H1 (cell line): ENCODE results near the gene TYRP1. TPM values are rescaled to one million over a fixed set of nuclear protein-coding genes. Genes with fewer than 3 reads are reported as not detected.

Experiments used
- CTCF ChIA-PET: fragments of 300-600 bp; sonication (Branson Sonifier 250); formaldehyde crosslinking; loops from one replicate; lab custom pipeline; 2021; ENCODE audit not compliant: partially characterized antibody; lab: Charles Lee
- POLR2A ChIA-PET: fragments of 300-600 bp; sonication (Branson Sonifier 250); formaldehyde crosslinking; loops from one replicate; lab custom pipeline; 2021; ENCODE audit warnings: inconsistent platforms; ENCODE audit not compliant: partially characterized antibody; lab: Charles Lee
- DNase-seq, 2 experiments: peaks; one replicate each; pipeline versions ENCODE4 v3.0.0 to v3.0.0-alpha.2; 2010 to 2022; ENCODE audit warnings: low spot score in 2 of 2, low read depth in 1 of 2, mixed read lengths in 1 of 2
- FAIRE-seq: peaks from 2 replicates; lab custom pipeline; 2011; peaks lifted over from hg19 to GRCh38; lab: Jason Lieb, UNC
- H2AFZ ChIP-seq: 2 replicates; pipeline ENCODE4 v1.8.1; 2012; ENCODE audit warnings: low read length, inconsistent platforms
- H2AK5ac ChIP-seq: 2 replicates; pipeline ENCODE4 v1.6.1; 2013; ENCODE audit warnings: low read depth, low read length
- H2BK120ac ChIP-seq: replicated peaks from 2 replicates; pipeline ENCODE3; 2013; ENCODE audit warnings: low read depth, low read length, inconsistent platforms
- H2BK12ac ChIP-seq: 2 replicates; pipeline ENCODE4 v1.6.1; 2013; ENCODE audit warnings: low read depth, low read length
- H2BK15ac ChIP-seq: 2 replicates; pipeline ENCODE4 v1.6.1; 2013; ENCODE audit warnings: low read length
- H2BK20ac ChIP-seq: 2 replicates; pipeline ENCODE4 v1.6.1; 2013; ENCODE audit warnings: low read length
- H2BK5ac ChIP-seq: 2 replicates; pipeline ENCODE4 v1.6.1; 2013; ENCODE audit warnings: low read depth, low read length
- H3K14ac ChIP-seq: 2 replicates; pipeline ENCODE4 v1.6.1; 2013; ENCODE audit warnings: inconsistent platforms; ENCODE audit not compliant: insufficient read length
- H3K18ac ChIP-seq: 2 replicates; pipeline ENCODE4 v1.6.1; 2013; ENCODE audit warnings: low read length; ENCODE audit errors: extremely low read depth
- H3K23ac ChIP-seq: 2 replicates; pipeline ENCODE4 v1.6.1; 2013; ENCODE audit warnings: inconsistent platforms; ENCODE audit not compliant: insufficient read length
- H3K23me2 ChIP-seq: 2 replicates; pipeline ENCODE4 v1.6.1; 2013; ENCODE audit warnings: low read depth, low read length
- H3K27ac ChIP-seq: 2 replicates; pipeline ENCODE4 v1.6.1; 2011; ENCODE audit warnings: low read depth, low read length, inconsistent platforms
- H3K27me3 ChIP-seq, 4 experiments: replicated peaks in 1 of 4; 1 replicate in 1 of 4; 2 replicates in 3 of 4; pipeline versions ENCODE4 v1.6.1 to v1.8.1; 2011 to 2013; ENCODE audit warnings: low read length in 3 of 4, mild to moderate bottlenecking in 3 of 4, inconsistent platforms in 2 of 4, mixed read lengths in 2 of 4, moderate library complexity in 1 of 4; ENCODE audit not compliant: control insufficient read depth in 3 of 4, insufficient read depth in 3 of 4; ENCODE audit errors: extremely low read depth in 1 of 4
- H3K36me3 ChIP-seq, 4 experiments: 2 replicates each; pipeline versions ENCODE4 v1.6.1 to v1.8.1; 2011 to 2013; ENCODE audit warnings: mild to moderate bottlenecking in 4 of 4, low read length in 3 of 4, moderate library complexity in 2 of 4, control low read depth in 1 of 4, inconsistent platforms in 1 of 4; ENCODE audit not compliant: insufficient read depth in 4 of 4, control insufficient read depth in 2 of 4
- H3K4ac ChIP-seq: replicated peaks from 2 replicates; pipeline ENCODE3; 2013; ENCODE audit warnings: low read length, low read depth, mixed read lengths, inconsistent platforms; ENCODE audit not compliant: insufficient read length
- H3K4me1 ChIP-seq, 4 experiments: replicated peaks in 1 of 4; 1 replicate in 1 of 4; 2 replicates in 3 of 4; pipeline versions ENCODE4 v1.6.1 to v1.8.1; 2011 to 2013; ENCODE audit warnings: low read length in 3 of 4, inconsistent platforms in 2 of 4, mixed read lengths in 1 of 4; ENCODE audit not compliant: insufficient read depth in 4 of 4, control insufficient read depth in 3 of 4
- H3K4me2 ChIP-seq, 2 experiments: 2 replicates each; pipeline versions ENCODE4 v1.6.1 to v1.8.1; 2011 to 2013; ENCODE audit warnings: low read depth in 2 of 2, low read length in 2 of 2, control low read depth in 1 of 2, inconsistent platforms in 1 of 2, mild to moderate bottlenecking in 1 of 2; ENCODE audit not compliant: insufficient read depth in 1 of 2
- H3K4me3 ChIP-seq, 4 experiments: fragments of 200-600, 300-600 bp in 1 of 4; sonication (generic), shearing (Covaris generic), sonication (Bioruptor Twin) in 1 of 4; 2 replicates each; pipeline versions ENCODE4 v1.5.1 to v1.8.1; 2011 to 2016; ENCODE audit warnings: low read length in 4 of 4, low read depth in 3 of 4, control low read depth in 2 of 4, inconsistent platforms in 2 of 4, mild to moderate bottlenecking in 2 of 4, mixed read lengths in 1 of 4, moderate library complexity in 1 of 4; ENCODE audit not compliant: insufficient read depth in 2 of 4; ENCODE audit errors: extremely low read depth in 1 of 4
- H3K56ac ChIP-seq: replicated peaks from 2 replicates; pipeline ENCODE3; 2013; ENCODE audit warnings: low read depth, mild to moderate bottlenecking, mixed read lengths, low read length, inconsistent platforms; ENCODE audit not compliant: insufficient read length
- H3K79me1 ChIP-seq: 2 replicates; pipeline ENCODE4 v1.6.1; 2013; ENCODE audit warnings: low read depth, low read length, control low read depth
- H3K79me2 ChIP-seq, 2 experiments: 2 replicates each; pipeline versions ENCODE4 v1.6.1 to v1.8.1; 2012 to 2013; ENCODE audit warnings: low read length in 2 of 2, mild to moderate bottlenecking in 2 of 2, inconsistent platforms in 1 of 2; ENCODE audit not compliant: insufficient read depth in 2 of 2, control insufficient read depth in 1 of 2
- H3K9ac ChIP-seq, 4 experiments: replicated peaks in 1 of 4; 1 replicate in 1 of 4; 2 replicates in 3 of 4; pipeline versions ENCODE4 v1.6.1 to v1.8.1; 2011 to 2013; ENCODE audit warnings: low read depth in 3 of 4, low read length in 3 of 4, control low read depth in 2 of 4, mild to moderate bottlenecking in 2 of 4, moderate library complexity in 2 of 4, inconsistent platforms in 1 of 4; ENCODE audit errors: extremely low read depth in 1 of 4
- H3K9me3 ChIP-seq, 2 experiments: 2 replicates each; pipeline versions ENCODE4 v1.6.1 to v1.8.1; 2012 to 2013; ENCODE audit warnings: mild to moderate bottlenecking in 2 of 2, moderate library complexity in 2 of 2, control low read depth in 1 of 2, inconsistent platforms in 1 of 2, low read depth in 1 of 2, low read length in 1 of 2, mixed read lengths in 1 of 2; ENCODE audit not compliant: insufficient read depth in 2 of 2
- H4K20me1 ChIP-seq, 2 experiments: replicated peaks in 1 of 2; 2 replicates each; pipeline versions ENCODE3 to v1.8.1; 2011 to 2013; ENCODE audit warnings: inconsistent platforms in 2 of 2, low read length in 2 of 2, mild to moderate bottlenecking in 1 of 2; ENCODE audit not compliant: insufficient read depth in 2 of 2, control insufficient read depth in 1 of 2
- H4K5ac ChIP-seq: 2 replicates; pipeline ENCODE4 v1.6.1; 2013; ENCODE audit warnings: low read length, low read depth, mixed read lengths, inconsistent platforms; ENCODE audit not compliant: insufficient read length
- H4K8ac ChIP-seq: 2 replicates; pipeline ENCODE4 v1.8.0; 2013; ENCODE audit warnings: mild to moderate bottlenecking, moderate library complexity, low read length, inconsistent platforms; ENCODE audit not compliant: insufficient read depth; ENCODE audit errors: extremely low read depth
- H4K91ac ChIP-seq: replicated peaks from 2 replicates; pipeline ENCODE3; 2013; ENCODE audit warnings: low read length, mixed read lengths, inconsistent platforms; ENCODE audit not compliant: insufficient read length
- BCL11A ChIP-seq, 2 experiments: IDR thresholded peaks; one replicate each; pipeline ENCODE4 v1.6.1; 2011; ENCODE audit warnings: low read depth in 2 of 2, low read length in 2 of 2, mild to moderate bottlenecking in 2 of 2
- CBX8 ChIP-seq: fragments of 300-800, 300-1000 bp; sonication (generic); IDR thresholded peaks from 2 replicates; pipeline ENCODE4 v1.7.1; 2016; ENCODE audit warnings: low read depth, low read length, borderline replicate concordance
- EP300 ChIP-seq, 2 experiments: IDR thresholded peaks; 1 replicate in 1 of 2; 2 replicates in 1 of 2; pipeline ENCODE4 v1.6.1; 2011 to 2012; ENCODE audit warnings: low read depth in 2 of 2, low read length in 2 of 2, mild to moderate bottlenecking in 2 of 2, borderline replicate concordance in 1 of 2, inconsistent platforms in 1 of 2, moderate library complexity in 1 of 2
- JUN ChIP-seq: IDR thresholded peaks from 2 replicates; pipeline ENCODE4 v1.6.1; 2011; ENCODE audit warnings: low read depth, mild to moderate bottlenecking, improper control_type of control experiment, low read length
- KDM4A ChIP-seq: IDR thresholded peaks from one replicate; pipeline ENCODE4 v1.7.1; 2012; ENCODE audit warnings: low read depth, mild to moderate bottlenecking, moderate library complexity, low read length, inconsistent platforms; ENCODE audit not compliant: severe bottlenecking
- NANOG ChIP-seq: IDR thresholded peaks from 2 replicates; pipeline ENCODE4 v1.6.1; 2011; ENCODE audit warnings: low read length, low read depth, mild to moderate bottlenecking, inconsistent platforms; ENCODE audit not compliant: insufficient read depth, poor library complexity, severe bottlenecking
- RAD21 ChIP-seq, 2 experiments: IDR thresholded peaks in 1 of 2; conservative IDR thresholded peaks in 1 of 2; 2 replicates each; pipeline ENCODE4 v1.6.1; 2011; ENCODE audit warnings: low read depth in 2 of 2, low read length in 2 of 2, improper control_type of control experiment in 1 of 2, inconsistent platforms in 1 of 2, mild to moderate bottlenecking in 1 of 2, moderate library complexity in 1 of 2
- RFX5 ChIP-seq: IDR thresholded peaks from 2 replicates; pipeline ENCODE4 v1.6.1; 2011; ENCODE audit warnings: low read depth, low read length, improper control_type of control experiment, borderline replicate concordance
- RXRA ChIP-seq: IDR thresholded peaks from 2 replicates; pipeline ENCODE4 v1.6.1; 2011; ENCODE audit warnings: low read depth, mild to moderate bottlenecking, low read length, moderate library complexity; ENCODE audit not compliant: insufficient read depth
- SP2 ChIP-seq: IDR thresholded peaks from 2 replicates; pipeline ENCODE4 v1.6.1; 2012; ENCODE audit warnings: mild to moderate bottlenecking, low read length, inconsistent platforms
- SP4 ChIP-seq: IDR thresholded peaks from 2 replicates; pipeline ENCODE4 v1.6.1; 2012; ENCODE audit warnings: low read length, inconsistent platforms
- TAF1 ChIP-seq: IDR thresholded peaks from 2 replicates; pipeline ENCODE4 v1.6.1; 2011; ENCODE audit warnings: mild to moderate bottlenecking, low read depth, low read length
- WGBS, 2 experiments: shearing (Covaris generic) in 1 of 2; methylation state at CpG; one replicate each; pipeline versions ENCODE4 v1.1.6 to v1.1.7; 2013 to 2015; ENCODE audit warnings: low lambda C conversion rate in 2 of 2, mixed read lengths in 2 of 2, inconsistent platforms in 1 of 2, low coverage in 1 of 2, missing lambda C conversion rate in 1 of 2; ENCODE audit not compliant: insufficient replicate concordance in 2 of 2, insufficient coverage in 1 of 2, insufficient read length in 1 of 2; ENCODE audit errors: extremely low coverage in 1 of 2, missing lambda C conversion rate in 1 of 2; 5-methylcytosine and 5-hydroxymethylcytosine counted together
- polyA plus RNA-seq, 7 experiments: library from polyadenylated mRNA; depleted of rRNA in 3 of 7; stranded (reverse) in 5 of 7; unstranded in 2 of 7; fragments of >200 nt in 5 of 7; fragments of 200-250 nt in 2 of 7; gene quantifications; 1 replicate in 5 of 7; 2 replicates in 1 of 7; 4 replicates in 1 of 7; pipeline versions ENCODE4 v1.2.1 to v1.2.3, GENCODE V29; 2011 to 2013; ENCODE audit warnings: missing spikeins in 2 of 7, mixed read lengths in 2 of 7
- total RNA-seq: library from RNA; stranded (reverse); fragmentation: NEBNext Ultra II Directional; extraction: Animal tissue kit (Norgen Biotek cat#: 25700); gene quantifications from 2 replicates; pipeline ENCODE4 v1.2.1, GENCODE V29; 2021

Gene TYRP1
- total and polyA plus RNA-seq, 2 of the 8 experiments (the other 6 are each of a cell fraction or from before 2014, with no cell fraction given) = 0.15 TPM; not detected in 1

GRCh38 chr9:12696931-12697622 lies 3.9 kb downstream of the TYRP1 start:
- Histone ChIP-seq H4K20me1 (no peaks in the 10 kb centered on the region), H3K27ac (no peak overlapping the region), H3K18ac (no peak overlapping the region), H3K79me1 (no peaks in the 10 kb centered on the region), H3K4ac (no peak overlapping the region), H3K36me3 (no peaks in the 10 kb centered on the region), H3K4me3 (no peak overlapping the region), H4K91ac (no peak overlapping the region), H3K4me2 (no peak overlapping the region), H4K8ac (no peak overlapping the region), H2BK15ac (no peak overlapping the region), H3K9me3 (no peaks in the 10 kb centered on the region), H3K23ac (no peak overlapping the region), H4K5ac (no peak overlapping the region), H2AK5ac (no peak overlapping the region), H3K4me1 (no peaks in the 10 kb centered on the region), H3K23me2 (no peaks in the 10 kb centered on the region), H3K9ac (no peak overlapping the region), H2AFZ (no peak overlapping the region), H2BK20ac (no peak overlapping the region), H3K79me2 (no peaks in the 10 kb centered on the region), H3K14ac (no peak overlapping the region), H3K27me3 (no peaks in the 10 kb centered on the region), H2BK120ac (no peak overlapping the region), H2BK12ac (no peak overlapping the region), H3K56ac (no peak overlapping the region), H2BK5ac (no peak overlapping the region)
- ChIA-PET POLR2A (no interaction called here), CTCF (no interaction called here)
- 84% methylated on average over 4 of the region's 4 CpGs; no CpG with 5 or more reads in 1 of the 2 experiments for WGBS, 2 experiments
- DNase-seq (no peak), FAIRE-seq (no peak)
- TF ChIP-seq SP4 (no peak), SP2 (no peak), KDM4A (no peak), BCL11A (IDR thresholded peaks at IDR 0.05; ENCODE audit: low read depth in 2 of 2, low read length in 2 of 2) (no peak), NANOG (no peak), TAF1 (no peak), RAD21 (IDR thresholded peaks at IDR 0.05 in 1 of 2, conservative IDR thresholded peaks at IDR 0.05 in 1 of 2; ENCODE audit: low read depth in 2 of 2, low read length in 2 of 2) (no peak), CBX8 (no peak), RFX5 (no peak), JUN (no peak), EP300 (IDR thresholded peaks at IDR 0.05; ENCODE audit: borderline replicate concordance in 1 of 2, low read depth in 2 of 2, low read length in 2 of 2) (no peak), RXRA (no peak)
